Psoas muscle (tissue), 8 donors: ENCODE data around the gene PUS7L. TPM values are rescaled to one million over a fixed set of nuclear protein-coding genes. Genes with fewer than 3 reads are reported as not detected.
"Not testable (repeated sequence)": the region's sequence is repeated elsewhere in the genome, so short reads cannot be mapped to it uniquely, and the experiment has no call there.

ENCODE experiments used
- ATAC-seq, 4 donors: fragments of 200-7000 bp; cut with Tn5 transposase; one replicate each; pipeline ENCODE4 v1.9.1; 2020; ENCODE audit warnings: moderate library complexity in 3 of 4, mild to moderate bottlenecking in 2 of 4
- DNase-seq, 2 donors: peaks; one replicate each; pipeline ENCODE4 v3.0.0-alpha.2; 2020
- H3K27ac ChIP-seq: fragments of 200-600 bp; one replicate; pipeline ENCODE4 v1.8.0; 2022
- H3K27me3 ChIP-seq, 3 donors: fragments of 200-600 bp in 1 of 3; one replicate each; pipeline versions ENCODE4 v1.6.1 to v1.8.0; 2013 to 2022; ENCODE audit warnings: low read length in 2 of 3, mild to moderate bottlenecking in 2 of 3, moderate library complexity in 1 of 3; ENCODE audit not compliant: insufficient read depth in 3 of 3
- H3K36me3 ChIP-seq, 2 donors: fragments of 200-600 bp in 1 of 2; one replicate each; pipeline versions ENCODE4 v1.6.1 to v1.8.0; 2013 to 2022; ENCODE audit warnings: low read depth in 1 of 2, mild to moderate bottlenecking in 1 of 2, moderate library complexity in 1 of 2; ENCODE audit not compliant: insufficient read depth in 1 of 2
- H3K4me1 ChIP-seq: fragments of 200-600 bp; one replicate; pipeline ENCODE4 v1.8.0; 2022
- H3K4me3 ChIP-seq: fragments of 200-600 bp; one replicate; pipeline ENCODE4 v1.8.0; 2022; ENCODE audit warnings: mild to moderate bottlenecking
- H3K9me3 ChIP-seq: fragments of 200-600 bp; one replicate; pipeline ENCODE4 v1.8.0; 2022
- WGBS, 3 donors: extraction: QIAGEN DNeasy Blood & Tissue Kit; methylation state at CpG; one replicate each; pipeline versions ENCODE4 v1.1.6 to v1.1.7; 2013; 5-methylcytosine and 5-hydroxymethylcytosine counted together
- intact Hi-C, 2 donors: fragments of 100-400 bp; cut with DNase I; formaldehyde crosslinking; loops; one replicate each; pipeline versions ENCODE4 v1.11.0 to v1.14.2; 2022
- polyA plus RNA-seq, 3 donors: library from polyadenylated mRNA; stranded (reverse); fragments of 200-250 nt; gene quantifications; one replicate each; pipeline ENCODE4 v1.2.3, GENCODE V29; 2013
- total RNA-seq, 4 donors: library from RNA; stranded (reverse); fragmentation: NEBNext Ultra II Directional in 2 of 4; extraction: Animal tissue kit (Norgen Biotek cat#: 25700) in 2 of 4; gene quantifications; one replicate each; pipeline versions ENCODE4 v1.2.1 to v1.2.4, GENCODE V29; 2021 to 2023
- TF ChIP-seq, protein P1 (sequence below): fragments of 200-600 bp; IDR thresholded peaks from one replicate; pipeline ENCODE4 v1.8.0; 2022; ENCODE audit warnings: antibody characterized with exemption
- donor health status: healthy with polysubstance abuse.
- donor health status: DM: no; HTN: no; CAD: no; lungs with moderate emphysema.
- donor health status: Bipolar disorder and iron deficiency.
- donor health status: healthy.
- donor health status: DM: yes; HTN: yes; CAD: no.
- donor health status: DM: no; HTN: no; CAD: no.
- donor health status: DM: no; HTN: no; CAD: no.
- donor health status: DM: yes; HTN: yes; CAD: no.

PUS7L gene
- total and polyA plus RNA-seq, 7 donors, result 1.3 to 4.7 (median 3.2) TPM

DNA sequence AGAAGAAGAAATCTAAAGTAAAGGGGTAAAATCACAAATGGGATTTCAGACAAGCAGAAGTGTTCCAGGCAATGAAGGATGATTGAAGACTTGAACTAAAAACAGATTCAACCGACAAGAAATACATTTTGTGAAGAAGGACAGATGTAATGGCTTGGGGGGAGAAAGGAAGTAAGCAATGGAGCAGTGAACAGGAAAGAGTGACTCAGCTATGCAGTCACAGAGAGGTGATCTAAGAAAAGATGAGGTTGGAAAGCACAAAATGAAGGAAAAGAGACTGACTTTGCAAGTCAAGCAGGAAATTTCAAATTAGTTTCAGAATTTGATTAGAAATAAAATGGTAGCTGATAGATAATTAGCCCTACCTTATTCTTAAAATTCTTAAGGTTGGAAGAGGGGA, 66.5 kb downstream of the PUS7L start:
- no peak for ATAC-seq
- Histone ChIP-seq H3K9me3 (no peaks in the 10 kb centered on the region), H3K27me3 (no peaks in the 10 kb centered on the region), H3K4me3 (no peak overlapping the region), H3K36me3 (no peaks in the 10 kb centered on the region), H3K4me1 (no peaks in the 10 kb centered on the region), H3K27ac (no peak overlapping the region)
- intact Hi-C loops, result no loop called here
- no peak for DNase-seq
- TF ChIP-seq, protein P1, sequence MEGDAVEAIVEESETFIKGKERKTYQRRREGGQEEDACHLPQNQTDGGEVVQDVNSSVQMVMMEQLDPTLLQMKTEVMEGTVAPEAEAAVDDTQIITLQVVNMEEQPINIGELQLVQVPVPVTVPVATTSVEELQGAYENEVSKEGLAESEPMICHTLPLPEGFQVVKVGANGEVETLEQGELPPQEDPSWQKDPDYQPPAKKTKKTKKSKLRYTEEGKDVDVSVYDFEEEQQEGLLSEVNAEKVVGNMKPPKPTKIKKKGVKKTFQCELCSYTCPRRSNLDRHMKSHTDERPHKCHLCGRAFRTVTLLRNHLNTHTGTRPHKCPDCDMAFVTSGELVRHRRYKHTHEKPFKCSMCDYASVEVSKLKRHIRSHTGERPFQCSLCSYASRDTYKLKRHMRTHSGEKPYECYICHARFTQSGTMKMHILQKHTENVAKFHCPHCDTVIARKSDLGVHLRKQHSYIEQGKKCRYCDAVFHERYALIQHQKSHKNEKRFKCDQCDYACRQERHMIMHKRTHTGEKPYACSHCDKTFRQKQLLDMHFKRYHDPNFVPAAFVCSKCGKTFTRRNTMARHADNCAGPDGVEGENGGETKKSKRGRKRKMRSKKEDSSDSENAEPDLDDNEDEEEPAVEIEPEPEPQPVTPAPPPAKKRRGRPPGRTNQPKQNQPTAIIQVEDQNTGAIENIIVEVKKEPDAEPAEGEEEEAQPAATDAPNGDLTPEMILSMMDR, result no peak
- WGBS, 3 donors, result 23 to 48% (median 28%) methylated on average over 1 of the region's 1 CpG

DNA sequence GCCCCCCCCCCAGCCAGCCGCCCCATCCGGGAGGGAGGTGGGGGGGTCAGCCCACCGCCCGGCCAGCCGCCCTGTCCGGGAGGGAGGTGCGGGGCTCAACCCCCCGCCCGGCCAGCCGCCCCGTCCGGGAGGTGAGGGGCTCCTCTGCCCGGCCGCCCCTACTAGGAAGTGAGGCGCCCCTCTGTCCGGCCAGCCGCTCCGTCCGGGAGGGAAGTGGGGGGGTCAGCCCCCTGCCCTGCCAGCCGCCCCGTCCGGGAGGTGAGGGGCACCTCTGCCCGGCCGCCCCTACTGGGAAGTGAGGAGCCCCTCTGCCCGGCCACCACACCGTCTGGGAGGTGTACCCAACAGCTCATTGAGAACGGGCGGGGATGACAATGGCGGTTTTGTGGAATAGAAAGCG, 73.1 kb downstream of the PUS7L start:
- intact Hi-C loops, H3K27ac ChIP-seq, DNase-seq, H3K4me1 ChIP-seq, ATAC-seq, H3K27me3 ChIP-seq, H3K9me3 ChIP-seq, H3K36me3 ChIP-seq, H3K4me3 ChIP-seq: not testable (repeated sequence)
- WGBS, 3 donors, result 94 to 97% (median 96%) methylated on average over 13 to 28 of the region's 30 CpGs

DNA sequence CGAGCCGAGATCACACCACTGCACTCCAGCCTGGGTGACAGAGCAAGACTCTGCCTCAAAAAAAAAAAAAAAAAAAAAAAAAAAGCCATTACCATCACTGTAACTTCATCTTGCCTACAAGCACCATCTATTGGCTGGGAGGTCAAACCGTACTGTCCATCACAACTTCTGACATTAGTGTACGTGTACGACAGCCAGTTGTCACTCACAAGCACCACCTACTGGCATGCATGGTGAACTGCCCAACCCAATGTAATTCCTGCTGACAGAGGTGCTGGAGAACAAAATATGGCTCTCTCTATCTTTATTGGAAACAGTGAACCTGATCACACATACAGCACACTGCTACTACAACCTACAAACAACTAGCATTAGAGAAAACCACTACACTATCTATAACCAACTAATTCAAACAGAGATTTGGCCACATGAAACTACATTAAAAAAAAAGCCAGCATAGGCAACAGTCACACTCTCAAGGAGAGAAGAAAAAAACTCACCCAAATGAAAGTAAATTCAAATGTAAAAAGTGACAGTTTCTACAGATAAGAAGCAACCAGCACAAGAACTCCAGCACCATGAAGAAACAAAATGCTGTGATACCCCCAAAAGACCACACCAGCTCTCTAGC, 82.3 kb downstream of the PUS7L start:
- no peaks in the 10 kb centered on the region for H3K9me3 ChIP-seq
- no peak for DNase-seq
- intact Hi-C loops, result no loop called here
- TF ChIP-seq, protein P1, result peak; percentile 12
- 55 to 71% (median 62%) methylated on average over 5 of the region's 5 CpGs for WGBS, 3 donors
- no peak overlapping the region for H3K27ac ChIP-seq
- H3K4me3 ChIP-seq, result no peak overlapping the region
- no peaks in the 10 kb centered on the region for H3K27me3 ChIP-seq
- H3K4me1 ChIP-seq, result no peaks in the 10 kb centered on the region
- no peaks in the 10 kb centered on the region for H3K36me3 ChIP-seq
- no peak for ATAC-seq

DNA sequence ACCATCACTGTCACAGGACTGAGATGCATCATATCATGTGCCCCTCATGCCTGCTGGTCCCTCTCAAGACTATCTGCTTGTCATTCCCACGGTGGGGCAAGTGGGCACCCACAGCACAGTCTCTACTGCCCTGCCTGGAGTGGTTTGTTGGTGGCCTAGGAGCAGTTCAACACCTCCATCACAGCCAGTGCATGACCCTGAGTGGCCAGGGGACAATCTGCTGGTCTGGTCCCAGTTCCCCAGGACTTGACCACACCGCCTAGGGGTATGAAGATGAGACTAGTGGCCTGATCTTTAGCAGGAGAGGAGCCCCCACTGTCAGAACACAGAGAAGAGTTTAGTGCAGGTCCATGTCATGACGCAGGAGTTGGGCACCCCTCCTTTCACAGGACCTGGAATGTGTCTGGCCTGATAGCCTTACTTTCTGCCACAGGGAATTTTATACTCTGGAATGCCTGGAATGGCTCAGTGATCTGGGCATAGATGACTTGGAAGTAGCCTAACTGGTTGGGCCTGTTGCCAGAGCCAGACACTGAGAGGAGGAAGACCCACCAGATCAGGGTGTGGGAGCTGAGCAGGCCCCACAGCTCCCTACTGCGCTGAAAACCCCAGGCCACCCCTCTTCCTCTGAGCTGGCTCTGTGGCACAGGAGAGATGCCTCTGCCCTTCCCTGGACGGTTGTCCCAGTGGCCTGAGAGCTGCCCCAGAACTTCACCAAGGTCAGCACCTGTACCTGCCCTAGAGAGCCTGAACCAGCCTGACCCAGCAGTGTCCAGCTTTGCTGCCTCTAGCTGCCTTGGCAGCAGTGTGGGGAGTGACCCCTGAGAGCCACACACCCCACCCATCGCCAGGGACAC, 83.3 kb downstream of the PUS7L start:
- TF ChIP-seq, protein P1, result no peak
- intact Hi-C loops, result no loop called here
- H3K36me3 ChIP-seq, result no peaks in the 10 kb centered on the region
- H3K4me3 ChIP-seq, result no peak overlapping the region
- no peak overlapping the region for H3K27ac ChIP-seq
- H3K4me1 ChIP-seq, result no peaks in the 10 kb centered on the region
- no peaks in the 10 kb centered on the region for H3K27me3 ChIP-seq
- H3K9me3 ChIP-seq, result no peaks in the 10 kb centered on the region
- 68 to 75% (median 71%) methylated on average over 6 of the region's 6 CpGs for WGBS, 3 donors
- DNase-seq (no peak), ATAC-seq (no peak)

DNA sequence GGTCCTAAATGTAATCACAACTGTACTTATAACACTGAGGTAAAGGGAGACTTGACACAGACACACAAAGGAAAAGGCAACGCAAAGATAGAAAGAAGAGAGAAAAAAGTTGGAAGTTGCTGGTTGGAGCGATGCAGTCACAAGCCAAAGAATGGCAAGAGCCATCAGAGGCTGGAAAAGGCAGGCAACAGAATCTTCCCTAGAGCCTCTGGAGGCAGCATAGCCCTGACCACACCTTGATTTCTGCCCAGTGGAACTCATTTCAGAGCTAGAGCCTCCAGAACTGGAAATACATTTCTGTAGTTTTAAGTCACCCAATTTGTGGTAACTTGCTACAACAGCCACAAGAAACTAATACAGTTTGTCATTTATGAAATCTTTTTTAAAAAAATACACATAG, 89.2 kb downstream of the PUS7L start:
- TF ChIP-seq, protein P1, result no peak
- 70 to 87% (median 85%) methylated on average over 2 of the region's 2 CpGs for WGBS, 3 donors
- ATAC-seq, result no peak
- intact Hi-C loops, result no loop called here
- Histone ChIP-seq H3K4me1 (no peaks in the 10 kb centered on the region), H3K4me3 (no peak overlapping the region), H3K36me3 (no peaks in the 10 kb centered on the region), H3K27me3 (no peaks in the 10 kb centered on the region), H3K27ac (no peak overlapping the region), H3K9me3 (no peaks in the 10 kb centered on the region)
- no peak for DNase-seq
